WTC11 (cell line): ENCODE results near the gene WNT3A. TPM values are rescaled to one million over a fixed set of nuclear protein-coding genes. Genes with fewer than 3 reads are reported as not detected.

ENCODE experiments used
- ATAC-seq: fragments of 200-7000 bp; cut with Tn5 transposase; 2 replicates; pipeline ENCODE4 v1.10.0; 2021; ENCODE audit warnings: mild to moderate bottlenecking, moderate library complexity
- CTCF ChIA-PET: fragments of 300-600 bp; sonication (Branson Sonifier 250); formaldehyde crosslinking; loops from one replicate; lab custom pipeline; 2021; ENCODE audit warnings: antibody characterized with exemption; lab: Charles Lee
- POLR2A ChIA-PET: fragments of 350-600 bp; sonication (Branson Sonifier 250); formaldehyde crosslinking; loops from one replicate; lab custom pipeline; 2021; ENCODE audit warnings: antibody characterized with exemption; lab: Charles Lee
- DNase-seq: peaks from one replicate; pipeline ENCODE4 v3.0.0; 2021; ENCODE audit warnings: low spot score
- H3K27ac Mint-ChIP-seq: 2 replicates; pipeline ENCODE4 v1.8.0; 2021; ENCODE audit warnings: mixed read lengths
- H3K27me3 Mint-ChIP-seq: 2 replicates; pipeline ENCODE4 v1.8.0; 2021; ENCODE audit warnings: low read depth, mild to moderate bottlenecking, moderate library complexity, mixed read lengths
- H3K36me3 Mint-ChIP-seq: 2 replicates; pipeline ENCODE4 v1.8.0; 2021; ENCODE audit warnings: mixed read lengths
- H3K4me1 Mint-ChIP-seq: 2 replicates; pipeline ENCODE4 v1.8.0; 2022; ENCODE audit warnings: mixed read lengths
- H3K4me3 Mint-ChIP-seq: 2 replicates; pipeline ENCODE4 v1.8.0; 2021; ENCODE audit warnings: mild to moderate bottlenecking, moderate library complexity, mixed read lengths
- H3K9me3 Mint-ChIP-seq: 2 replicates; pipeline ENCODE4 v1.8.0; 2021; ENCODE audit warnings: mixed read lengths
- E2F1 ChIP-seq: sonication (generic); formaldehyde crosslinking; IDR thresholded peaks from 2 replicates; pipeline ENCODE4 v1.8.0; 2022; ENCODE audit warnings: mild to moderate bottlenecking, missing genetic modification reagents
- E2F5 ChIP-seq: sonication (generic); formaldehyde crosslinking; IDR thresholded peaks from 2 replicates; pipeline ENCODE4 v1.8.1; 2022; ENCODE audit warnings: mild to moderate bottlenecking, moderate library complexity, missing genetic modification reagents
- IRF2 ChIP-seq: sonication (generic); formaldehyde crosslinking; IDR thresholded peaks from 2 replicates; pipeline ENCODE4 v1.8.0; 2022; ENCODE audit warnings: low read depth, missing genetic modification reagents, borderline replicate concordance
- KAT7 ChIP-seq: sonication (generic); formaldehyde crosslinking; IDR thresholded peaks from 2 replicates; pipeline ENCODE4 v1.8.1; 2023; ENCODE audit warnings: missing genetic modification reagents, mild to moderate bottlenecking, borderline replicate concordance
- MXD4 ChIP-seq: fragments of 250-450 bp; sonication (Bioruptor Pico); IDR thresholded peaks from 2 replicates; pipeline ENCODE4 v1.8.0; 2021; ENCODE audit warnings: mild to moderate bottlenecking, moderate library complexity, borderline replicate concordance
- NFE2L1 ChIP-seq: sonication (generic); formaldehyde crosslinking; IDR thresholded peaks from 2 replicates; pipeline ENCODE4 v1.8.1; 2023; ENCODE audit warnings: missing genetic modification reagents
- NR3C1 ChIP-seq: sonication (generic); formaldehyde crosslinking; conservative IDR thresholded peaks from 2 replicates; pipeline ENCODE4 v1.8.1; 2023; ENCODE audit warnings: low read depth, mild to moderate bottlenecking, missing genetic modification reagents
- PRRX2 ChIP-seq: fragments of 250-450 bp; sonication (Bioruptor Pico); IDR thresholded peaks from 2 replicates; pipeline ENCODE4 v1.8.0; 2021; ENCODE audit warnings: mild to moderate bottlenecking
- SMAD4 ChIP-seq: sonication (generic); formaldehyde crosslinking; IDR thresholded peaks from 2 replicates; pipeline ENCODE4 v1.8.0; 2022; ENCODE audit warnings: mild to moderate bottlenecking, missing genetic modification reagents
- TCF7 ChIP-seq: sonication (generic); formaldehyde crosslinking; IDR thresholded peaks from 2 replicates; pipeline ENCODE4 v1.8.0; 2022; ENCODE audit warnings: mild to moderate bottlenecking, low read depth, missing genetic modification reagents, moderate library complexity
- TP53 ChIP-seq: sonication (generic); formaldehyde crosslinking; IDR thresholded peaks from 2 replicates; pipeline ENCODE4 v1.8.1; 2023; ENCODE audit warnings: mild to moderate bottlenecking, missing genetic modification reagents
- USF1 ChIP-seq: sonication (generic); formaldehyde crosslinking; IDR thresholded peaks from 2 replicates; pipeline ENCODE4 v1.8.0; 2022; ENCODE audit warnings: mild to moderate bottlenecking, missing genetic modification reagents
- ZBTB21 ChIP-seq: sonication (generic); formaldehyde crosslinking; IDR thresholded peaks from 2 replicates; pipeline ENCODE4 v1.8.1; 2023; ENCODE audit warnings: mild to moderate bottlenecking, missing genetic modification reagents, borderline replicate concordance
- ZBTB43 ChIP-seq: sonication (generic); formaldehyde crosslinking; IDR thresholded peaks from 2 replicates; pipeline ENCODE4 v1.8.1; 2023; ENCODE audit warnings: mild to moderate bottlenecking, missing genetic modification reagents
- ZNF396 ChIP-seq: fragments of 250-450 bp; sonication (Bioruptor Pico); IDR thresholded peaks from 2 replicates; pipeline ENCODE4 v1.8.0; 2021; ENCODE audit warnings: mild to moderate bottlenecking, moderate library complexity, borderline replicate concordance
- total RNA-seq: library from RNA; stranded (reverse); gene quantifications from 3 replicates; pipeline ENCODE4 v1.2.3, GENCODE V29; 2021
- TF ChIP-seq, protein P1 (sequence below): fragments of 200-600 bp; IDR thresholded peaks from 2 replicates; pipeline ENCODE4 v1.8.0; 2022; ENCODE audit warnings: antibody characterized with exemption
- TF ChIP-seq, protein P2 (sequence below): sonication (generic); formaldehyde crosslinking; IDR thresholded peaks from 2 replicates; pipeline ENCODE4 v1.8.1; 2023; ENCODE audit warnings: mild to moderate bottlenecking, missing genetic modification reagents, moderate library complexity
- TF ChIP-seq, protein P3 (sequence below): sonication (generic); formaldehyde crosslinking; IDR thresholded peaks from 2 replicates; pipeline ENCODE4 v1.8.1; 2023; ENCODE audit warnings: mild to moderate bottlenecking, missing genetic modification reagents, borderline replicate concordance
- TF ChIP-seq, protein P4 (sequence below): fragments of 250-450 bp; sonication (Bioruptor Pico); IDR thresholded peaks from 2 replicates; pipeline ENCODE4 v1.9.0; 2021; ENCODE audit warnings: mild to moderate bottlenecking
- TF ChIP-seq, protein P5 (sequence below): sonication (generic); formaldehyde crosslinking; conservative IDR thresholded peaks from 2 replicates; pipeline ENCODE4 v1.8.1; 2023; ENCODE audit warnings: mild to moderate bottlenecking, low read depth, missing genetic modification reagents, moderate library complexity

WNT3A gene
- total RNA-seq, 1 experiment from 2014 or later, result 0.17 TPM

GRCh38 chr1:228017356-228018124 is 10.7 kb downstream of the WNT3A start:
- H3K9me3 Mint-ChIP-seq, result no peaks in the 10 kb centered on the region
- ChIA-PET CTCF (interaction anchor here (1.3 to 2.3 kb wide), 2 partner anchors 13 to 43 kb away, joined by 6 to 12 read pairs; no protein-coding TSS in a partner anchor), POLR2A (no interaction called here)
- H3K36me3 Mint-ChIP-seq, result no peaks in the 10 kb centered on the region
- no peak overlapping the region for H3K27ac Mint-ChIP-seq
- DNase-seq (no peak), ATAC-seq (no peak)
- no peaks in the 10 kb centered on the region for H3K4me1 Mint-ChIP-seq
- no peak for TF ChIP-seq KAT7 (CRISPR knock-in tag)
- TF ChIP-seq, protein P1, sequence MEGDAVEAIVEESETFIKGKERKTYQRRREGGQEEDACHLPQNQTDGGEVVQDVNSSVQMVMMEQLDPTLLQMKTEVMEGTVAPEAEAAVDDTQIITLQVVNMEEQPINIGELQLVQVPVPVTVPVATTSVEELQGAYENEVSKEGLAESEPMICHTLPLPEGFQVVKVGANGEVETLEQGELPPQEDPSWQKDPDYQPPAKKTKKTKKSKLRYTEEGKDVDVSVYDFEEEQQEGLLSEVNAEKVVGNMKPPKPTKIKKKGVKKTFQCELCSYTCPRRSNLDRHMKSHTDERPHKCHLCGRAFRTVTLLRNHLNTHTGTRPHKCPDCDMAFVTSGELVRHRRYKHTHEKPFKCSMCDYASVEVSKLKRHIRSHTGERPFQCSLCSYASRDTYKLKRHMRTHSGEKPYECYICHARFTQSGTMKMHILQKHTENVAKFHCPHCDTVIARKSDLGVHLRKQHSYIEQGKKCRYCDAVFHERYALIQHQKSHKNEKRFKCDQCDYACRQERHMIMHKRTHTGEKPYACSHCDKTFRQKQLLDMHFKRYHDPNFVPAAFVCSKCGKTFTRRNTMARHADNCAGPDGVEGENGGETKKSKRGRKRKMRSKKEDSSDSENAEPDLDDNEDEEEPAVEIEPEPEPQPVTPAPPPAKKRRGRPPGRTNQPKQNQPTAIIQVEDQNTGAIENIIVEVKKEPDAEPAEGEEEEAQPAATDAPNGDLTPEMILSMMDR, result no peak
- no peak for TF ChIP-seq ZBTB43
- TF ChIP-seq, protein P2, sequence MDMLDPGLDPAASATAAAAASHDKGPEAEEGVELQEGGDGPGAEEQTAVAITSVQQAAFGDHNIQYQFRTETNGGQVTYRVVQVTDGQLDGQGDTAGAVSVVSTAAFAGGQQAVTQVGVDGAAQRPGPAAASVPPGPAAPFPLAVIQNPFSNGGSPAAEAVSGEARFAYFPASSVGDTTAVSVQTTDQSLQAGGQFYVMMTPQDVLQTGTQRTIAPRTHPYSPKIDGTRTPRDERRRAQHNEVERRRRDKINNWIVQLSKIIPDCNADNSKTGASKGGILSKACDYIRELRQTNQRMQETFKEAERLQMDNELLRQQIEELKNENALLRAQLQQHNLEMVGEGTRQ, result no peak
- TF ChIP-seq, protein P3, sequence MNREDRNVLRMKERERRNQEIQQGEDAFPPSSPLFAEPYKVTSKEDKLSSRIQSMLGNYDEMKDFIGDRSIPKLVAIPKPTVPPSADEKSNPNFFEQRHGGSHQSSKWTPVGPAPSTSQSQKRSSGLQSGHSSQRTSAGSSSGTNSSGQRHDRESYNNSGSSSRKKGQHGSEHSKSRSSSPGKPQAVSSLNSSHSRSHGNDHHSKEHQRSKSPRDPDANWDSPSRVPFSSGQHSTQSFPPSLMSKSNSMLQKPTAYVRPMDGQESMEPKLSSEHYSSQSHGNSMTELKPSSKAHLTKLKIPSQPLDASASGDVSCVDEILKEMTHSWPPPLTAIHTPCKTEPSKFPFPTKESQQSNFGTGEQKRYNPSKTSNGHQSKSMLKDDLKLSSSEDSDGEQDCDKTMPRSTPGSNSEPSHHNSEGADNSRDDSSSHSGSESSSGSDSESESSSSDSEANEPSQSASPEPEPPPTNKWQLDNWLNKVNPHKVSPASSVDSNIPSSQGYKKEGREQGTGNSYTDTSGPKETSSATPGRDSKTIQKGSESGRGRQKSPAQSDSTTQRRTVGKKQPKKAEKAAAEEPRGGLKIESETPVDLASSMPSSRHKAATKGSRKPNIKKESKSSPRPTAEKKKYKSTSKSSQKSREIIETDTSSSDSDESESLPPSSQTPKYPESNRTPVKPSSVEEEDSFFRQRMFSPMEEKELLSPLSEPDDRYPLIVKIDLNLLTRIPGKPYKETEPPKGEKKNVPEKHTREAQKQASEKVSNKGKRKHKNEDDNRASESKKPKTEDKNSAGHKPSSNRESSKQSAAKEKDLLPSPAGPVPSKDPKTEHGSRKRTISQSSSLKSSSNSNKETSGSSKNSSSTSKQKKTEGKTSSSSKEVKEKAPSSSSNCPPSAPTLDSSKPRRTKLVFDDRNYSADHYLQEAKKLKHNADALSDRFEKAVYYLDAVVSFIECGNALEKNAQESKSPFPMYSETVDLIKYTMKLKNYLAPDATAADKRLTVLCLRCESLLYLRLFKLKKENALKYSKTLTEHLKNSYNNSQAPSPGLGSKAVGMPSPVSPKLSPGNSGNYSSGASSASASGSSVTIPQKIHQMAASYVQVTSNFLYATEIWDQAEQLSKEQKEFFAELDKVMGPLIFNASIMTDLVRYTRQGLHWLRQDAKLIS (CRISPR knock-in tag), result no peak
- TF ChIP-seq, protein P4, sequence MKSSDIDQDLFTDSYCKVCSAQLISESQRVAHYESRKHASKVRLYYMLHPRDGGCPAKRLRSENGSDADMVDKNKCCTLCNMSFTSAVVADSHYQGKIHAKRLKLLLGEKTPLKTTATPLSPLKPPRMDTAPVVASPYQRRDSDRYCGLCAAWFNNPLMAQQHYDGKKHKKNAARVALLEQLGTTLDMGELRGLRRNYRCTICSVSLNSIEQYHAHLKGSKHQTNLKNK, result no peak
- TF ChIP-seq NFE2L1 (CRISPR knock-in tag), result no peak
- TF ChIP-seq IRF2 (CRISPR knock-in tag), result no peak
- TF ChIP-seq, protein P5, sequence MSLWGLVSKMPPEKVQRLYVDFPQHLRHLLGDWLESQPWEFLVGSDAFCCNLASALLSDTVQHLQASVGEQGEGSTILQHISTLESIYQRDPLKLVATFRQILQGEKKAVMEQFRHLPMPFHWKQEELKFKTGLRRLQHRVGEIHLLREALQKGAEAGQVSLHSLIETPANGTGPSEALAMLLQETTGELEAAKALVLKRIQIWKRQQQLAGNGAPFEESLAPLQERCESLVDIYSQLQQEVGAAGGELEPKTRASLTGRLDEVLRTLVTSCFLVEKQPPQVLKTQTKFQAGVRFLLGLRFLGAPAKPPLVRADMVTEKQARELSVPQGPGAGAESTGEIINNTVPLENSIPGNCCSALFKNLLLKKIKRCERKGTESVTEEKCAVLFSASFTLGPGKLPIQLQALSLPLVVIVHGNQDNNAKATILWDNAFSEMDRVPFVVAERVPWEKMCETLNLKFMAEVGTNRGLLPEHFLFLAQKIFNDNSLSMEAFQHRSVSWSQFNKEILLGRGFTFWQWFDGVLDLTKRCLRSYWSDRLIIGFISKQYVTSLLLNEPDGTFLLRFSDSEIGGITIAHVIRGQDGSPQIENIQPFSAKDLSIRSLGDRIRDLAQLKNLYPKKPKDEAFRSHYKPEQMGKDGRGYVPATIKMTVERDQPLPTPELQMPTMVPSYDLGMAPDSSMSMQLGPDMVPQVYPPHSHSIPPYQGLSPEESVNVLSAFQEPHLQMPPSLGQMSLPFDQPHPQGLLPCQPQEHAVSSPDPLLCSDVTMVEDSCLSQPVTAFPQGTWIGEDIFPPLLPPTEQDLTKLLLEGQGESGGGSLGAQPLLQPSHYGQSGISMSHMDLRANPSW (CRISPR knock-in tag), result no peak
- TF ChIP-seq ZBTB21 (CRISPR knock-in tag), result no peak
- no peak for TF ChIP-seq USF1 (CRISPR knock-in tag)
- TF ChIP-seq E2F1, result no peak
- TF ChIP-seq TP53, result no peak
- TF ChIP-seq TCF7 (CRISPR knock-in tag), result no peak
- no peak for TF ChIP-seq SMAD4 (CRISPR knock-in tag)
- TF ChIP-seq NR3C1 (CRISPR knock-in tag), result no peak
- TF ChIP-seq PRRX2 (CRISPR knock-in tag), result no peak
- no peak for TF ChIP-seq MXD4 (CRISPR knock-in tag)
- no peak for TF ChIP-seq ZNF396 (CRISPR knock-in tag)
- no peak for TF ChIP-seq E2F5
- H3K4me3 Mint-ChIP-seq, result no peak overlapping the region
- H3K27me3 Mint-ChIP-seq, result peaks cover 39% of the 10 kb centered on the region
